Sigmoid colon (tissue), 3 donors: ENCODE results near the gene SEC63.

ENCODE experiments used
- POLR2A ChIP-seq, 2 donors: fragments of 450-650 bp; IDR thresholded peaks; one replicate each; pipeline ENCODE4 v1.6.1; 2016; ENCODE audit warnings: antibody characterized with exemption in 2 of 2, mild to moderate bottlenecking in 2 of 2, moderate library complexity in 2 of 2
- TF ChIP-seq, protein P1 (sequence below), 4 experiments: fragments of 450-650 bp in 3 of 4; fragments of 200-600 bp in 1 of 4; IDR thresholded peaks; one replicate each; pipeline ENCODE4 v1.5.1; 2016 to 2019; ENCODE audit warnings: antibody characterized with exemption in 4 of 4, mild to moderate bottlenecking in 3 of 4, moderate library complexity in 2 of 4

DNA sequence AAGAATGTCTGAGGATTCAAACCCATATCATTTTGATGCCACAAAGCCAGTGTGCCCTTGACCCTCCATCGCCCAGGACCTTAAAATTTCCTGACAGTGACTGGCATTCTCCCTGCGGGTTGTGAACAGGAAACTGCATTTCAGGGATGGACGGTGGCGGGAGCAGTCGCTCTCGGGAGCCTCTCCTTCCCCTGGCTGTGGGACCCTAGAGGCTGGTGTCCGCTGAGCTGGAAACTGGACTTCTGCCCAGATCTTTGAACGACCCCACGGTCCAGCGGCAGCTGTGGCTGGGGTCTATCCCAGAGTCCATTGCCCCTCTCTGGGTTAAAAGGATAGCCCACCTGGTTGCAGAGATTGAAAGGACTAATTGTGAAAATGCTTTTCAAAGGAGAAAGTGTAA is 1.4 kb upstream of the SEC63 start:
- TF ChIP-seq, protein P1, sequence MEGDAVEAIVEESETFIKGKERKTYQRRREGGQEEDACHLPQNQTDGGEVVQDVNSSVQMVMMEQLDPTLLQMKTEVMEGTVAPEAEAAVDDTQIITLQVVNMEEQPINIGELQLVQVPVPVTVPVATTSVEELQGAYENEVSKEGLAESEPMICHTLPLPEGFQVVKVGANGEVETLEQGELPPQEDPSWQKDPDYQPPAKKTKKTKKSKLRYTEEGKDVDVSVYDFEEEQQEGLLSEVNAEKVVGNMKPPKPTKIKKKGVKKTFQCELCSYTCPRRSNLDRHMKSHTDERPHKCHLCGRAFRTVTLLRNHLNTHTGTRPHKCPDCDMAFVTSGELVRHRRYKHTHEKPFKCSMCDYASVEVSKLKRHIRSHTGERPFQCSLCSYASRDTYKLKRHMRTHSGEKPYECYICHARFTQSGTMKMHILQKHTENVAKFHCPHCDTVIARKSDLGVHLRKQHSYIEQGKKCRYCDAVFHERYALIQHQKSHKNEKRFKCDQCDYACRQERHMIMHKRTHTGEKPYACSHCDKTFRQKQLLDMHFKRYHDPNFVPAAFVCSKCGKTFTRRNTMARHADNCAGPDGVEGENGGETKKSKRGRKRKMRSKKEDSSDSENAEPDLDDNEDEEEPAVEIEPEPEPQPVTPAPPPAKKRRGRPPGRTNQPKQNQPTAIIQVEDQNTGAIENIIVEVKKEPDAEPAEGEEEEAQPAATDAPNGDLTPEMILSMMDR (IDR thresholded peaks at IDR 0.05) = no peak
- no peak for TF ChIP-seq POLR2A (IDR thresholded peaks at IDR 0.05)
